ENCODE data around the gene CALM1. TPM values are rescaled to one million over a fixed set of nuclear protein-coding genes. Genes with fewer than 3 reads are reported as not detected.

The CALM1 gene
- total RNA-seq, 1 donor from 2014 or later, result 338 TPM

- TF ChIP-seq CTCF (conservative IDR thresholded peaks at IDR 0.05), result no peak
These were observed 2.2 kb downstream of the CALM1 start for GRCh38 chr14:90398841-90399540.

GRCh38 chr14:90399541-90400444 is 3.0 kb downstream of the CALM1 start:
- H3K36me3 Mint-ChIP-seq (ENCODE audit: low read depth), result peaks cover 21% of the 10 kb centered on the region
- no peaks in the 10 kb centered on the region for H3K9me3 Mint-ChIP-seq
- H3K27ac Mint-ChIP-seq (ENCODE audit: unreplicated experiment), result no peak overlapping the region
- H3K4me1 Mint-ChIP-seq, result peaks cover 47% of the 10 kb centered on the region
- peak overlapping the region; percentile 97 for H3K4me3 Mint-ChIP-seq
- H3K27me3 Mint-ChIP-seq (ENCODE audit: low read depth), result peaks cover 8% of the 10 kb centered on the region
- DNase-seq (ENCODE audit: low read depth, low spot score), result peak; percentile 85
- TF ChIP-seq CTCF (conservative IDR thresholded peaks at IDR 0.05), result peak; percentile 100

More at GRCh38 chr14:90398841-90399540, 2.2 kb downstream of the CALM1 start:
- H3K27me3 Mint-ChIP-seq (ENCODE audit: low read depth), result peaks cover 8% of the 10 kb centered on the region
- no peak overlapping the region for H3K27ac Mint-ChIP-seq (ENCODE audit: unreplicated experiment)
- H3K9me3 Mint-ChIP-seq, result no peaks in the 10 kb centered on the region
- DNase-seq (ENCODE audit: low read depth, low spot score), result no peak
- H3K36me3 Mint-ChIP-seq (ENCODE audit: low read depth), result peaks cover 17% of the 10 kb centered on the region
- peaks cover 47% of the 10 kb centered on the region for H3K4me1 Mint-ChIP-seq
- H3K4me3 Mint-ChIP-seq, result peak overlapping the region; percentile 97

- Mint-ChIP-seq H3K9me3 (no peaks in the 10 kb centered on the region), H3K27ac (ENCODE audit: unreplicated experiment) (peak overlapping the region; percentile 55), H3K36me3 (ENCODE audit: low read depth) (peaks cover 25% of the 10 kb centered on the region), H3K4me3 (peak overlapping the region; percentile 97), H3K27me3 (ENCODE audit: low read depth) (peaks cover 2% of the 10 kb centered on the region), H3K4me1 (peaks cover 45% of the 10 kb centered on the region)
- TF ChIP-seq CTCF (conservative IDR thresholded peaks at IDR 0.05), result no peak
- DNase-seq (ENCODE audit: low read depth, low spot score), result peak; percentile 4
These were observed 4.2 kb downstream of the CALM1 start for GRCh38 chr14:90400904-90401561.

DNA sequence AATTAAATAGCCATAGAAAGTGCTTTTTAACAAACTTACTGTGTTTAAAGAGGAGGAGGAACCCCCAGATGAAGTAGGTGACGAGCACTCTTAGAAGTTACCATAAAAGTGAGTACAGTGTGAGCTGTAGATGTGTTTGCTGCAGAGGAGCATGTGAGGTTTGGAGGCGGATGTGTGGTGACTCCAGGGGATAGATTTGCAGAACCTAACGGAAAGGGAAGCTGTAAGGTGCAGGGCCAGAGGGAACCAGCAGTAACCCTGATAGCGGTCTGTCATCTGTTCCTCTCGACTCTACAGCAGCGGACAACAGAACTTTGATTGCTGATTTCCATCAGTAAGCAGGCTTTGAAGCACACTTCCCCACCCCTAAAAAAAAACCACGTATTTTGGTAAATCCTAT is 5.2 kb downstream of the CALM1 start:
- no peak overlapping the region for H3K27ac Mint-ChIP-seq (ENCODE audit: unreplicated experiment)
- TF ChIP-seq CTCF (conservative IDR thresholded peaks at IDR 0.05), result no peak
- no peak overlapping the region for H3K4me3 Mint-ChIP-seq
- peaks cover 42% of the 10 kb centered on the region for H3K4me1 Mint-ChIP-seq
- no peaks in the 10 kb centered on the region for H3K9me3 Mint-ChIP-seq
- H3K27me3 Mint-ChIP-seq (ENCODE audit: low read depth), result no peaks in the 10 kb centered on the region
- no peak for DNase-seq (ENCODE audit: low read depth, low spot score)
- peaks cover 27% of the 10 kb centered on the region for H3K36me3 Mint-ChIP-seq (ENCODE audit: low read depth)

DNA sequence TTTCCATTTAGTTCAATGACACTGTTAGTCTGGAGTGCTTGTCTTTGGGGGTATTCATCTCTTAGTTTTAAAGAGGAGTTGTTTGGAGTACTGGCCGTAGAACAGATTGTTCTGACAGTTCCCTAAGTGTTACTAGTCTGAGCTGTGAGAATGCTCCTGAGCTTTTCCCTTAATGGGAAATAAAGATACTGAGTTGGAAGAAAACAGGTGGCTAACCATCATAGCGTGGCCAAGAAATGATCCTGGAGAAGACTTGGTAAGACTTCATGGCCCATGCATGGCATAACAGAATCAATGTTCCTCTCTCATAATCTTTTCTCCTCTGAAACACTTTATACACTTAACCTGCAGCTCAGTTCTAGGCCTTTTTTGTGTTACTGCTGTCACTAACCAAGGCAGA is 6.2 kb downstream of the CALM1 start:
- Mint-ChIP-seq H3K27me3 (ENCODE audit: low read depth) (no peaks in the 10 kb centered on the region), H3K4me1 (peaks cover 46% of the 10 kb centered on the region), H3K27ac (ENCODE audit: unreplicated experiment) (no peak overlapping the region), H3K9me3 (no peaks in the 10 kb centered on the region), H3K4me3 (no peak overlapping the region), H3K36me3 (ENCODE audit: low read depth) (peaks cover 27% of the 10 kb centered on the region)
- TF ChIP-seq CTCF (conservative IDR thresholded peaks at IDR 0.05), result no peak
- DNase-seq (ENCODE audit: low read depth, low spot score), result no peak

Measured in neural crest cell (in vitro differentiated cells).